SK-N-SH treated with all-trans-retinoic acid at 6 μM for 48 hours (cell line): Measurements from ENCODE around the gene MMP15.

ENCODE experiments used
- CSDC2 ChIP-seq: fragments of 250-450 bp; sonication (Bioruptor Pico); IDR thresholded peaks from 2 replicates; pipeline ENCODE4 v1.5.0; 2020; ENCODE audit warnings: mild to moderate bottlenecking, moderate library complexity
- GLIS3 ChIP-seq: fragments of 250-450 bp; sonication (Bioruptor Pico); IDR thresholded peaks from 2 replicates; pipeline ENCODE4 v1.5.0; 2020; ENCODE audit warnings: mild to moderate bottlenecking, moderate library complexity
- PATZ1 ChIP-seq: fragments of 250-450 bp; sonication (Bioruptor Pico); IDR thresholded peaks from 2 replicates; pipeline ENCODE4 v1.8.0; 2020; ENCODE audit warnings: mild to moderate bottlenecking, moderate library complexity, borderline replicate concordance
- POU6F1 ChIP-seq: fragments of 250-450 bp; sonication (Bioruptor Pico); IDR thresholded peaks from 2 replicates; pipeline ENCODE4 v1.8.0; 2021; ENCODE audit warnings: low read depth, mild to moderate bottlenecking, moderate library complexity, borderline replicate concordance
- TCF4 ChIP-seq: fragments of 250-450 bp; sonication (Bioruptor Pico); IDR thresholded peaks from 2 replicates; pipeline ENCODE4 v1.8.0; 2021; ENCODE audit warnings: mild to moderate bottlenecking, moderate library complexity, borderline replicate concordance
- ZNF8 ChIP-seq: fragments of 450-650 bp; formaldehyde crosslinking; IDR thresholded peaks from 2 replicates; pipeline ENCODE4 v1.5.0; 2020; ENCODE audit warnings: mild to moderate bottlenecking, moderate library complexity

GRCh38 chr16:57991551-57992059 lies 33.9 kb upstream of the MMP15 start:
- no peak for TF ChIP-seq GLIS3 (CRISPR knock-in tag)
- TF ChIP-seq CSDC2 (CRISPR knock-in tag): no peak
- no peak for TF ChIP-seq ZNF8 (CRISPR knock-in tag)
- no peak for TF ChIP-seq PATZ1 (CRISPR knock-in tag)
- TF ChIP-seq TCF4: no peak
- TF ChIP-seq POU6F1: no peak
